ENCODE measurements around the gene IL4I1.

Gene IL4I1

GRCh38 chr19:49863935-49864320, 32.8 kb downstream of the IL4I1 start:
- no peak for TF ChIP-seq CREB1 (IDR thresholded peaks at IDR 0.05; ENCODE audit: low read depth)
- TF ChIP-seq EP300 (IDR thresholded peaks at IDR 0.05; ENCODE audit: borderline replicate concordance), result no peak
- TF ChIP-seq TAF1 (IDR thresholded peaks at IDR 0.05; ENCODE audit: low read depth), result no peak
- TF ChIP-seq TCF12 (IDR thresholded peaks at IDR 0.05; ENCODE audit: low read depth), result no peak
- TF ChIP-seq ZBTB7A (IDR thresholded peaks at IDR 0.05; ENCODE audit: low read depth), result no peak
- no peak for TF ChIP-seq REST (IDR thresholded peaks at IDR 0.05; ENCODE audit: low read depth)
- no peak for TF ChIP-seq USF1 (IDR thresholded peaks at IDR 0.05)
- no peak for TF ChIP-seq MAX (IDR thresholded peaks at IDR 0.05)
- TF ChIP-seq FOXM1 (IDR thresholded peaks at IDR 0.05; ENCODE audit: borderline replicate concordance, low read depth), result no peak
- no peak for TF ChIP-seq EGR1 (IDR thresholded peaks at IDR 0.05)
- no peak for TF ChIP-seq CEBPB (IDR thresholded peaks at IDR 0.05)
- TF ChIP-seq TEAD4 (IDR thresholded peaks at IDR 0.05), result no peak
- no peak for TF ChIP-seq NFIC (IDR thresholded peaks at IDR 0.05)
- no peak for TF ChIP-seq YY1 (IDR thresholded peaks at IDR 0.05; ENCODE audit: low read depth)
- TF ChIP-seq RAD21 (IDR thresholded peaks at IDR 0.05; ENCODE audit: low read depth), result no peak

- TF ChIP-seq ZBTB7A (IDR thresholded peaks at IDR 0.05; ENCODE audit: low read depth), result no peak
- no peak for TF ChIP-seq USF1 (IDR thresholded peaks at IDR 0.05)
- TF ChIP-seq NFIC (IDR thresholded peaks at IDR 0.05), result no peak
- no peak for TF ChIP-seq CEBPB (IDR thresholded peaks at IDR 0.05)
- no peak for TF ChIP-seq REST (IDR thresholded peaks at IDR 0.05; ENCODE audit: low read depth)
- TF ChIP-seq YY1 (IDR thresholded peaks at IDR 0.05; ENCODE audit: low read depth), result no peak
- no peak for TF ChIP-seq TAF1 (IDR thresholded peaks at IDR 0.05; ENCODE audit: low read depth)
- TF ChIP-seq EP300 (IDR thresholded peaks at IDR 0.05; ENCODE audit: borderline replicate concordance), result no peak
- no peak for TF ChIP-seq CREB1 (IDR thresholded peaks at IDR 0.05; ENCODE audit: low read depth)
- TF ChIP-seq TCF12 (IDR thresholded peaks at IDR 0.05; ENCODE audit: low read depth), result no peak
- no peak for TF ChIP-seq MAX (IDR thresholded peaks at IDR 0.05)
- no peak for TF ChIP-seq FOXM1 (IDR thresholded peaks at IDR 0.05; ENCODE audit: borderline replicate concordance, low read depth)
- TF ChIP-seq TEAD4 (IDR thresholded peaks at IDR 0.05), result no peak
- no peak for TF ChIP-seq EGR1 (IDR thresholded peaks at IDR 0.05)
- no peak for TF ChIP-seq RAD21 (IDR thresholded peaks at IDR 0.05; ENCODE audit: low read depth)
These were observed 33.3 kb downstream of the IL4I1 start for GRCh38 chr19:49863254-49863934.

- no peak for TF ChIP-seq EGR1 (IDR thresholded peaks at IDR 0.05)
- TF ChIP-seq EP300 (IDR thresholded peaks at IDR 0.05; ENCODE audit: borderline replicate concordance), result no peak
- no peak for TF ChIP-seq REST (IDR thresholded peaks at IDR 0.05; ENCODE audit: low read depth)
- no peak for TF ChIP-seq NFIC (IDR thresholded peaks at IDR 0.05)
- no peak for TF ChIP-seq RAD21 (IDR thresholded peaks at IDR 0.05; ENCODE audit: low read depth)
- TF ChIP-seq TCF12 (IDR thresholded peaks at IDR 0.05; ENCODE audit: low read depth), result no peak
- no peak for TF ChIP-seq TEAD4 (IDR thresholded peaks at IDR 0.05)
These were observed 34.1 kb downstream of the IL4I1 start for GRCh38 chr19:49862391-49863253.

All from Ishikawa (cell line).